ENCODE results near the gene HS2ST1. TPM values are rescaled to one million over a fixed set of nuclear protein-coding genes. Genes with fewer than 3 reads are reported as not detected.

The HS2ST1 gene
- total and polyA plus RNA-seq, 2 donors (not counting 3 experiments of a cell fraction or from before 2014, with no cell fraction given) = 5.5 to 31.2 TPM

DNA sequence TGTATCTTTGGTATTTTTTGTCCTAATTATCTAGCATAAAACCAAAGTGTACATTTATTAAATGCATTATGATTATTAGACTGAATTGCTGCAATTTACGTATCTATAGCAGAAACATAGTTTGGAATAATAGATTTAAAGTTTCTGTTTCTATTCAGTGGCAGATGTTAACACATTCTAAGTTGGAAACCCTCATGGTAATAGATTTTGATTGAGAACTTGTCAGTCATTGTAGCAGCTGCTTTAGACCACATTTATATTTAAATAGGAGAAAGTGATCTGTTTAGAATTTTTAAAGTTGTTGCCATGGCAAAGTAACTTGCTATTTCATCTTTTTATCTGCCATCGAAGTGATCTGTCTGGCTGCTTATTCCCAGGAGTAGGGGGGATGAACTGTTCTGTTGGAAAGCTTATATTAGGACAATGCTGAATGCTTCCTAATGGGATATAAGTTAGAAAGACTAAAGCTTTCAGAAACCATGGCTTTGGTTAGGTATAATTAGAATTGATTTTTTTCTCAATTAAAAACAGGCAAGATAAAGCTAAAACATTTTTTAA is 61.6 kb downstream of the HS2ST1 start:
- Histone ChIP-seq H3K4me1 (ENCODE audit: control insufficient read depth, extremely low read depth, insufficient read depth, low read length) (no peaks in the 10 kb centered on the region), H4K20me1 (replicated peaks; ENCODE audit: control insufficient read depth, extremely low read depth, insufficient read depth, low read length) (no peaks in the 10 kb centered on the region), H3K4me3 (replicated peaks in 1 of 3; ENCODE audit: insufficient read depth in 1 of 3, low read depth in 1 of 3, low read length in 3 of 3) (no peak overlapping the region), H3K9me3 (replicated peaks; ENCODE audit: control insufficient read depth, insufficient read depth, low read length) (no peaks in the 10 kb centered on the region), H3K27ac (ENCODE audit: insufficient read depth, low read depth, low read length) (no peak overlapping the region), H2AFZ (ENCODE audit: low read depth, low read length) (no peak overlapping the region), H3K4me2 (ENCODE audit: insufficient read depth, low read length) (no peak overlapping the region), H3K9ac (replicated peaks; ENCODE audit: extremely low read depth, insufficient read depth, low read length) (no peak overlapping the region), H3K36me3 (ENCODE audit: control insufficient read depth in 2 of 2, extremely low read depth in 1 of 2, insufficient read depth in 2 of 2, low read length in 2 of 2) (no peaks in the 10 kb centered on the region), H3K79me2 (ENCODE audit: control insufficient read depth, insufficient read depth, low read length) (peaks cover 2% of the 10 kb centered on the region), H3K9me1 (replicated peaks; ENCODE audit: control insufficient read depth, extremely low read depth, insufficient read depth, low read length) (peaks cover 2% of the 10 kb centered on the region), H3K27me3 (ENCODE audit: control insufficient read depth in 2 of 2, insufficient read depth in 2 of 2, low read length in 2 of 2) (no peaks in the 10 kb centered on the region)
- intact Hi-C loops (cut with micrococcal nuclease) (no loop called here), dilution Hi-C loops (cut with MboI; ENCODE audit: extremely low pct_ligation_motif_present, low sequenced_read_pairs) (no loop called here)
- ChIA-PET POLR2A (no interaction called here), CTCF (interaction anchor here (0.8 to 5.3 kb wide), 10 partner anchors 8 to 143 kb away, joined by 3 to 39 read pairs (median 5); no protein-coding TSS in a partner anchor)
- no TSS peak for BruUV-seq (replicated peaks)
- FAIRE-seq (no peak), DNase-seq (ENCODE audit: low read depth, low spot score) (no peak)
- TF ChIP-seq, protein P1, sequence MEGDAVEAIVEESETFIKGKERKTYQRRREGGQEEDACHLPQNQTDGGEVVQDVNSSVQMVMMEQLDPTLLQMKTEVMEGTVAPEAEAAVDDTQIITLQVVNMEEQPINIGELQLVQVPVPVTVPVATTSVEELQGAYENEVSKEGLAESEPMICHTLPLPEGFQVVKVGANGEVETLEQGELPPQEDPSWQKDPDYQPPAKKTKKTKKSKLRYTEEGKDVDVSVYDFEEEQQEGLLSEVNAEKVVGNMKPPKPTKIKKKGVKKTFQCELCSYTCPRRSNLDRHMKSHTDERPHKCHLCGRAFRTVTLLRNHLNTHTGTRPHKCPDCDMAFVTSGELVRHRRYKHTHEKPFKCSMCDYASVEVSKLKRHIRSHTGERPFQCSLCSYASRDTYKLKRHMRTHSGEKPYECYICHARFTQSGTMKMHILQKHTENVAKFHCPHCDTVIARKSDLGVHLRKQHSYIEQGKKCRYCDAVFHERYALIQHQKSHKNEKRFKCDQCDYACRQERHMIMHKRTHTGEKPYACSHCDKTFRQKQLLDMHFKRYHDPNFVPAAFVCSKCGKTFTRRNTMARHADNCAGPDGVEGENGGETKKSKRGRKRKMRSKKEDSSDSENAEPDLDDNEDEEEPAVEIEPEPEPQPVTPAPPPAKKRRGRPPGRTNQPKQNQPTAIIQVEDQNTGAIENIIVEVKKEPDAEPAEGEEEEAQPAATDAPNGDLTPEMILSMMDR (IDR thresholded peaks at IDR 0.05; ENCODE audit: extremely low read depth in 1 of 2, insufficient read depth in 1 of 2, low read depth in 1 of 2, low read length in 2 of 2) = no peak
- TF ChIP-seq EZH2 (IDR thresholded peaks at IDR 0.05; ENCODE audit: borderline replicate concordance, low read depth, low read length, severe bottlenecking) = no peak
- TF ChIP-seq JUN (IDR thresholded peaks at IDR 0.05; ENCODE audit: borderline replicate concordance, insufficient read depth, insufficient read length, low read depth) = no peak
- TF ChIP-seq GATA2 (IDR thresholded peaks at IDR 0.05; ENCODE audit: insufficient read depth, insufficient read length, low read depth, low read length) = no peak
- TF ChIP-seq POLR2A (IDR thresholded peaks at IDR 0.05; ENCODE audit: low read depth, low read length) = no peak
- no peak for TF ChIP-seq MYC (IDR thresholded peaks at IDR 0.05; ENCODE audit: low read depth, low read length)
- no peak for TF ChIP-seq POLR2AphosphoS5 (IDR thresholded peaks at IDR 0.05; ENCODE audit: insufficient read depth, low read depth, low read length)
- TF ChIP-seq, protein P2, sequence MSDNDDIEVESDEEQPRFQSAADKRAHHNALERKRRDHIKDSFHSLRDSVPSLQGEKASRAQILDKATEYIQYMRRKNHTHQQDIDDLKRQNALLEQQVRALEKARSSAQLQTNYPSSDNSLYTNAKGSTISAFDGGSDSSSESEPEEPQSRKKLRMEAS (IDR thresholded peaks at IDR 0.05; ENCODE audit: insufficient read depth, insufficient read length) = no peak
- no peak for TF ChIP-seq FOS (IDR thresholded peaks at IDR 0.05; ENCODE audit: borderline replicate concordance, insufficient read depth, low read length)
